Tibial artery (tissue), 4 donors: ENCODE measurements around the gene SULT1C2.

Experiments
- DNase-seq, 2 donors: peaks; one replicate each; pipeline ENCODE4 v3.0.0-alpha.2; 2019
- H3K27ac ChIP-seq, 2 donors: fragments of 200-600 bp; sonication (generic) in 1 of 2; 1 replicate in 1 of 2; 2 replicates in 1 of 2; pipeline ENCODE4 v1.5.1; 2018 to 2019; ENCODE audit warnings: mild to moderate bottlenecking in 1 of 2
- H3K27me3 ChIP-seq, 2 donors: fragments of 200-600 bp; sonication (generic) in 1 of 2; one replicate each; pipeline versions ENCODE4 v1.5.1 to v1.6.0; 2016 to 2019
- H3K36me3 ChIP-seq, 3 donors: fragments of 200-600 bp; sonication (generic) in 2 of 3; one replicate each; pipeline ENCODE4 v1.5.1; 2016 to 2019; ENCODE audit warnings: mild to moderate bottlenecking in 2 of 3
- H3K4me1 ChIP-seq, 4 donors: fragments of 200-600 bp; sonication (generic) in 2 of 4; 1 replicate in 3 of 4; 2 replicates in 1 of 4; pipeline ENCODE4 v1.5.1; 2016 to 2019
- H3K4me3 ChIP-seq, 2 donors: fragments of 200-600 bp; sonication (generic) in 1 of 2; 1 replicate in 1 of 2; 2 replicates in 1 of 2; pipeline ENCODE4 v1.5.1; 2018 to 2019; ENCODE audit warnings: mild to moderate bottlenecking in 2 of 2
- H3K9me3 ChIP-seq, 3 donors: fragments of 200-600 bp; sonication (generic) in 1 of 3; one replicate each; pipeline ENCODE4 v1.5.1; 2016 to 2019
- intact Hi-C: fragments of 100-400 bp; cut with DNase I; formaldehyde crosslinking; loops from one replicate; pipeline ENCODE4 v1.15.0; 2023; ENCODE audit warnings: low total_unique reads
- TF ChIP-seq, protein P1 (sequence below), 2 experiments: fragments of 200-600 bp in 1 of 2; fragments of 450-650 bp in 1 of 2; IDR thresholded peaks; one replicate each; pipeline ENCODE4 v1.5.1; 2017 to 2019; ENCODE audit warnings: antibody characterized with exemption in 2 of 2, mild to moderate bottlenecking in 1 of 2, moderate library complexity in 1 of 2

Gene SULT1C2

DNA sequence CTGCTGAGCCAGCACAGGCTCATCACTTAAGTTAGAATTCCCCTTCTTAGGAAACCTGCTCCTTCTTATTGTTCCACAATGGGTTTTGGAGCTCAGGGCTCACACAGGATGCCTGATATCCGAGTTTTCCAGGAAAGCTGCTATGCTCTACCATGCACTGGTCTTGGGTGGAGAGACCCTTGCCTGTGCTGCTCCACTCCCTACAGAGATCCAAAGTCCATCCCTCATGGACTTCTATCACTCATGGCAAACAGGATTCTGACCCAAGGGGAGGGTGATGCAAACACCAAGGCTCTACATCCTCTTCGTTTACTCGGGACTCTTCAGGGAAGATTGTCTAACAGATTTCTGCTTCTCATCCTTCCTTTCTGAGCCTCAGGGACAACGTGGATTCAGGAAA is 5.2 kb downstream of the SULT1C2 start:
- TF ChIP-seq, protein P1, sequence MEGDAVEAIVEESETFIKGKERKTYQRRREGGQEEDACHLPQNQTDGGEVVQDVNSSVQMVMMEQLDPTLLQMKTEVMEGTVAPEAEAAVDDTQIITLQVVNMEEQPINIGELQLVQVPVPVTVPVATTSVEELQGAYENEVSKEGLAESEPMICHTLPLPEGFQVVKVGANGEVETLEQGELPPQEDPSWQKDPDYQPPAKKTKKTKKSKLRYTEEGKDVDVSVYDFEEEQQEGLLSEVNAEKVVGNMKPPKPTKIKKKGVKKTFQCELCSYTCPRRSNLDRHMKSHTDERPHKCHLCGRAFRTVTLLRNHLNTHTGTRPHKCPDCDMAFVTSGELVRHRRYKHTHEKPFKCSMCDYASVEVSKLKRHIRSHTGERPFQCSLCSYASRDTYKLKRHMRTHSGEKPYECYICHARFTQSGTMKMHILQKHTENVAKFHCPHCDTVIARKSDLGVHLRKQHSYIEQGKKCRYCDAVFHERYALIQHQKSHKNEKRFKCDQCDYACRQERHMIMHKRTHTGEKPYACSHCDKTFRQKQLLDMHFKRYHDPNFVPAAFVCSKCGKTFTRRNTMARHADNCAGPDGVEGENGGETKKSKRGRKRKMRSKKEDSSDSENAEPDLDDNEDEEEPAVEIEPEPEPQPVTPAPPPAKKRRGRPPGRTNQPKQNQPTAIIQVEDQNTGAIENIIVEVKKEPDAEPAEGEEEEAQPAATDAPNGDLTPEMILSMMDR (IDR thresholded peaks at IDR 0.05), result no peak
- no peak overlapping the region for H3K27ac ChIP-seq
- no peak overlapping the region for H3K4me3 ChIP-seq
- peaks cover 0 to 3% (median 0%) of the 10 kb centered on the region in 3 donors for H3K9me3 ChIP-seq
- no peak for DNase-seq
- H3K27me3 ChIP-seq, result no peaks in the 10 kb centered on the region
- no peaks in the 10 kb centered on the region for H3K36me3 ChIP-seq
- H3K4me1 ChIP-seq, result no peaks in the 10 kb centered on the region
- intact Hi-C loops, result no loop called here

DNA sequence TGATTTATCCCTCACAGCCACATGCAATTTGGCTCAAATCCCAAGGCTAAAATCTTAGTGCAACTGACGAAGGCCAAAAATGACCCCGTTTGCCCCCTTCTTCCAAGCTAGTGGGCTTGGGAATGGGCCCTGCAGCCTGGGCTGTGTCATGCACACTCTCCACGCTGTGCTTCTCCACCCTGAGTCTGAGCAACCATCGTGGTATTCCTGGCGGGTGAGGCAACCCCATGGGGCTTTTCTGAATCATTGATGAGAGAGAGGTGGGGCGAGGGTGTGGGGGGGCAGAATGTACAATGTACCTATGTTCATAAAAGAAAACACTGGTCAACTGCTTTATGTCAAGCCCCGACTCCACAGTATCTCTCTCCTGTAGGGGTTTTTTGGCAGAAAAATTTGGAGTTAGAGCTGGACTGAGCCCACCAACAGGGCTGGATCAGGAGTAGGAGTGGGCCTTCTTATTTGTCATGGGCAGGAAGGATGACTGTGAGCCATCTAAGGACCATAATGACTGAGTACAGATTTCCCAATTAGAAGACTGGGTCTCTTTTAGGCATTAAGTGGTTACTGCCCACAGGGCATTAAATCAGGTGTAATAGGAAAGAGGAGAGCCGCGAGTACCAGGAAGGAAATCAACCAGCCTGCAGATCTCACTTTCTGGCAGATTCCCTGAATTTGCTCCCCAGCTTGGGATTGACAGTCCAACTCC is 8.9 kb downstream of the SULT1C2 start:
- no peaks in the 10 kb centered on the region for H3K27me3 ChIP-seq
- no peak overlapping the region for H3K27ac ChIP-seq
- TF ChIP-seq, protein P1 (IDR thresholded peaks at IDR 0.05), result no peak
- no peaks in the 10 kb centered on the region for H3K4me1 ChIP-seq
- H3K36me3 ChIP-seq, result no peaks in the 10 kb centered on the region
- H3K9me3 ChIP-seq, result no peaks in the 10 kb centered on the region
- intact Hi-C loops, result no loop called here
- no peak for DNase-seq
- H3K4me3 ChIP-seq, result no peak overlapping the region

DNA sequence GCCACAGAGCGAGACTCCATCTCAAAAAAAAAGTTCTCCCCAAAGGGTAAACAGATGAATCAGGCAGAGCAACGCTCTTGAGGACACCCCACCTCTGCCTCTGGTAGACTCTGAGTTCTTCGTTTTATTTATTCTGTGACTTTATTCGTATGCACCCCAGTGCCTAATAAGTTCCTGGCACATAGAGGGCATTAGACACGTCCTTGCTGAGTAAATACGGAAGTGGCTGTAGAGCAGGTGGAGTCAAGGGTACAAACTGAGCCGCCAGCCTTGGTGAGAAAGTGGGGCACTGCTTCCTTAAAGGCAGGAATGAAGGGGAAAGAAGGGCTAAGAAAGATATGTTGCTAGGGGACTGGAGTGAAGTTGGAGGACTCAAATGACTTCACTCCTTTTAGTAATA is 12.9 kb downstream of the SULT1C2 start:
- intact Hi-C loops, result no loop called here

DNA sequence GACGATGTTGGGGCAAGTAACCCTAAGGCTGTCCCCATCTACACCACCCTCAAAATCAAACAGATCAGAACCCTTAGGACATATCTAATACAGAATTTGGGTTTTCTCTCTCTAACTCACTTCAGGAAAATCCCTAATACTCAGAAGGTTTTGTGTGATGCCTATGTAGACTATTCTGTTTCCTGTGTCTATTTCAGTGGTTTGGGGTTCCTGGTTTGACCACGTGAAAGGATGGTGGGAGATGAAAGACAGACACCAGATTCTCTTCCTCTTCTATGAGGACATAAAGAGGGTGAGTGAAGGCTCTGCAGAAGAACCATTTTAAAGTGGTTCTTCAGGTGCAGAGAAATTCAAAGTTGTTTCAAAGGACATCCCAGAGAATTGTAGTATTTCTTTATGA is 16.3 kb downstream of the SULT1C2 start:
- TF ChIP-seq, protein P1 (IDR thresholded peaks at IDR 0.05), result no peak
- DNase-seq, result no peak
- Histone ChIP-seq H3K36me3 (no peaks in the 10 kb centered on the region), H3K27me3 (no peaks in the 10 kb centered on the region), H3K4me3 (no peak overlapping the region), H3K4me1 (no peaks in the 10 kb centered on the region), H3K9me3 (no peaks in the 10 kb centered on the region), H3K27ac (no peak overlapping the region)
- intact Hi-C loops, result no loop called here

More for the DNA sequence above, 12.9 kb downstream of the SULT1C2 start:
- no peak for DNase-seq
- TF ChIP-seq, protein P1 (IDR thresholded peaks at IDR 0.05), result no peak
- H3K9me3 ChIP-seq, result no peaks in the 10 kb centered on the region
- H3K4me1 ChIP-seq, result no peaks in the 10 kb centered on the region
- no peaks in the 10 kb centered on the region for H3K36me3 ChIP-seq
- H3K4me3 ChIP-seq, result no peak overlapping the region
- no peak overlapping the region for H3K27ac ChIP-seq
- no peaks in the 10 kb centered on the region for H3K27me3 ChIP-seq

DNA sequence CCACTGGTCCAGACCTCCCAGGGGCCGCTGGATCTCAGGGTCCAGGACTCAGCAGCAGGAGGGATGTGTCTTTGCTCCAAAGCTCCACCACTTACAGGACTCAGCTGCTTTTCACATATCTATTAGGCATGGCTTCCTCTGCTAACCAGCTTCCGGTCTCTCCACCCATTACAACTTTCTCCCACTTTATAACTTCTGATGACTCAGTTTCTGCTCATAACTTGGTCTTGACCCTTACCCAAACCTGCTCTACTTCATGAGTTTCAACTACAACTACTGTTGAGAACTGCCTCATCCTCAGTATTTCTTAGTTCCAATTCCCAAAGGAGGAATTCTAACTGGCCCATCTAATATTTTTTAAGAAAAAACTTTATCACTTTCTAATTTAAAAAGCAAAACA is 17.2 kb downstream of the SULT1C2 start:
- DNase-seq, result no peak
- Histone ChIP-seq H3K36me3 (no peaks in the 10 kb centered on the region), H3K27me3 (no peaks in the 10 kb centered on the region), H3K27ac (no peak overlapping the region), H3K4me3 (no peak overlapping the region), H3K4me1 (no peaks in the 10 kb centered on the region), H3K9me3 (no peaks in the 10 kb centered on the region)
- TF ChIP-seq, protein P1 (IDR thresholded peaks at IDR 0.05), result no peak
- intact Hi-C loops, result no loop called here

DNA sequence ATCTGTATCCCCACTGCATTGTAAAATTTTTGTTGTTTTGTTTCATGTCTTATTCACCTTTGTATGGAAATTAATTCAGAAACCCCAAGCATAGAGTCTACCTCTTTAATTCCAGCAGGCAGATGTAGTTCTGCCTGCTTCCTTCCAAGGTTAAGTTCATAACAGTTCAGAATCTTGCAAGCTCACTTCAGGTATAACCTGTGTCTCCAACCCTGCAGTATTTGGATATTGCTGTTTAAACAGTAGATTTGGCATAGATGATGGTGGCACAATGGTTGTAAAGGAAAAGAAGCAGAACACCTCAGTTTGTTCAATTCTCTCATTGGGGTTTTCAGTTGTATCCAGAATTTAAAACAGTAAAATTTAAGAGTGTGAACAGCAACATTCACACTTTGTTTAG is 21.2 kb downstream of the SULT1C2 start:
- Histone ChIP-seq H3K27ac (no peak overlapping the region), H3K4me1 (no peaks in the 10 kb centered on the region), H3K36me3 (no peaks in the 10 kb centered on the region), H3K9me3 (no peaks in the 10 kb centered on the region), H3K27me3 (no peaks in the 10 kb centered on the region), H3K4me3 (no peak overlapping the region)
- intact Hi-C loops, result no loop called here
- TF ChIP-seq, protein P1 (IDR thresholded peaks at IDR 0.05), result no peak
- DNase-seq, result no peak
